ENCODE data around the gene LACTB.

DNA sequence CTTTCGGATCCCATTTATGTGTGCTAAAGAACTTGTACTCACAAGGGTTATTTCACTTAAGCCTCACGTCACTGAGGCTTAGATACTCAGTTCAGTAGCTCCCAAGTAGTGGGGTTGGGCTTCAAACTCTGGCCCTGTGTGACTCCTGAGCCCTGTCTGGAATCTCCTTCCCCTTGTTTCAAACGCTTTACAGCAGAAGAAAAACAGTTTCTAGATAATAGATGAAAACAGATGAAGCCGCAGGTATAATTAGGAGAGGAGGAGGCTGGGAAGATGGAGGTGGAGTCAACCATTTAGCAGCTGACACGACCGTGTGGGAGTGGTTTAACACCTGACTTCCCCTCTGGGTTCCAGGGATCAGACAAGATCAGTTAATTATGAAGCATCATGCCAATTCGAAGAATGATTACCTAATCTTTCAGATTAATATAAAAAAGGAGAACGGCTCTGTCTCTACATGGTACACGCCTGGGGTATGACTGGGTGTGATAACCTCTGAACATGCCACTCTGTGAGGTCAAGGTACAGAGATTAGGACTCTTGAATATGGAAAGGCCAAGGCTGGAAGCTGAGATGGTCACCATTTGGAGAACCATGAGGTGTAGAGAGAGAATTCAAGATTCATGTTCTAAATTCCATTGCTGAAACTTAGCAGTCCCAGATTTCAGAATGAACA is 48.0 kb upstream of the LACTB start:
- TF ChIP-seq, protein P1, sequence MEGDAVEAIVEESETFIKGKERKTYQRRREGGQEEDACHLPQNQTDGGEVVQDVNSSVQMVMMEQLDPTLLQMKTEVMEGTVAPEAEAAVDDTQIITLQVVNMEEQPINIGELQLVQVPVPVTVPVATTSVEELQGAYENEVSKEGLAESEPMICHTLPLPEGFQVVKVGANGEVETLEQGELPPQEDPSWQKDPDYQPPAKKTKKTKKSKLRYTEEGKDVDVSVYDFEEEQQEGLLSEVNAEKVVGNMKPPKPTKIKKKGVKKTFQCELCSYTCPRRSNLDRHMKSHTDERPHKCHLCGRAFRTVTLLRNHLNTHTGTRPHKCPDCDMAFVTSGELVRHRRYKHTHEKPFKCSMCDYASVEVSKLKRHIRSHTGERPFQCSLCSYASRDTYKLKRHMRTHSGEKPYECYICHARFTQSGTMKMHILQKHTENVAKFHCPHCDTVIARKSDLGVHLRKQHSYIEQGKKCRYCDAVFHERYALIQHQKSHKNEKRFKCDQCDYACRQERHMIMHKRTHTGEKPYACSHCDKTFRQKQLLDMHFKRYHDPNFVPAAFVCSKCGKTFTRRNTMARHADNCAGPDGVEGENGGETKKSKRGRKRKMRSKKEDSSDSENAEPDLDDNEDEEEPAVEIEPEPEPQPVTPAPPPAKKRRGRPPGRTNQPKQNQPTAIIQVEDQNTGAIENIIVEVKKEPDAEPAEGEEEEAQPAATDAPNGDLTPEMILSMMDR (IDR thresholded peaks at IDR 0.05; ENCODE audit: poor library complexity), result no peak
- TF ChIP-seq EZH2 (IDR thresholded peaks at IDR 0.05; ENCODE audit: borderline replicate concordance) (no peak), EZH2phosphoT487 (IDR thresholded peaks at IDR 0.05; ENCODE audit: low read depth, severe bottlenecking, unreplicated experiment) (no peak)
